ENCODE data around the gene RIMS3.
"Not testable (repeated sequence)": the region's sequence is repeated elsewhere in the genome, so short reads cannot be mapped to it uniquely, and the experiment has no call there.

RIMS3 gene

GRCh38 chr1:40607921-40608320, 57.6 kb downstream of the RIMS3 start:
- Mint-ChIP-seq H3K4me1 (no peaks in the 10 kb centered on the region), H3K27me3 (no peaks in the 10 kb centered on the region), H3K9me3 (no peaks in the 10 kb centered on the region), H3K4me3 (no peak overlapping the region), H3K36me3 (no peaks in the 10 kb centered on the region), H3K27ac (no peak overlapping the region)

- peaks cover 2% of the 10 kb centered on the region for H3K27me3 Mint-ChIP-seq
- no peaks in the 10 kb centered on the region for H3K4me1 Mint-ChIP-seq
- no peak overlapping the region for H3K27ac Mint-ChIP-seq
- H3K36me3 Mint-ChIP-seq: no peaks in the 10 kb centered on the region
- H3K4me3 Mint-ChIP-seq: no peak overlapping the region
- H3K9me3 Mint-ChIP-seq: no peaks in the 10 kb centered on the region
These were observed 58.5 kb downstream of the RIMS3 start for GRCh38 chr1:40606978-40607377.

- Mint-ChIP-seq H3K4me1 (no peaks in the 10 kb centered on the region), H3K27ac (no peak overlapping the region), H3K36me3 (no peaks in the 10 kb centered on the region)
These were observed 59.3 kb downstream of the RIMS3 start for GRCh38 chr1:40606194-40606593.

GRCh38 chr1:40599926-40600325, 65.6 kb downstream of the RIMS3 start:
- H3K9me3 Mint-ChIP-seq: no peaks in the 10 kb centered on the region
- H3K36me3 Mint-ChIP-seq: no peaks in the 10 kb centered on the region
- no peak overlapping the region for H3K27ac Mint-ChIP-seq
- H3K27me3 Mint-ChIP-seq: peaks cover 5% of the 10 kb centered on the region
- H3K4me3 Mint-ChIP-seq: no peak overlapping the region
- no peaks in the 10 kb centered on the region for H3K4me1 Mint-ChIP-seq

More at GRCh38 chr1:40606194-40606593, 59.3 kb downstream of the RIMS3 start:
- H3K4me3 Mint-ChIP-seq: no peak overlapping the region
- H3K9me3 Mint-ChIP-seq: no peaks in the 10 kb centered on the region
- peaks cover 5% of the 10 kb centered on the region for H3K27me3 Mint-ChIP-seq

- H3K27me3 Mint-ChIP-seq: peaks cover 2% of the 10 kb centered on the region
- H3K4me3 Mint-ChIP-seq: no peak overlapping the region
- H3K27ac Mint-ChIP-seq: no peak overlapping the region
- no peaks in the 10 kb centered on the region for H3K36me3 Mint-ChIP-seq
- H3K9me3 Mint-ChIP-seq: no peaks in the 10 kb centered on the region
- peaks cover 10% of the 10 kb centered on the region for H3K4me1 Mint-ChIP-seq
These were observed 69.9 kb downstream of the RIMS3 start for GRCh38 chr1:40595623-40596022.

GRCh38 chr1:40594187-40594531, 71.3 kb downstream of the RIMS3 start:
- peaks cover 11% of the 10 kb centered on the region for H3K4me1 Mint-ChIP-seq
- H3K27me3 Mint-ChIP-seq: peaks cover 2% of the 10 kb centered on the region
- H3K9me3 Mint-ChIP-seq: no peaks in the 10 kb centered on the region
- H3K4me3 Mint-ChIP-seq: no peak overlapping the region
- H3K36me3 Mint-ChIP-seq: no peaks in the 10 kb centered on the region
- no peak overlapping the region for H3K27ac Mint-ChIP-seq

- Mint-ChIP-seq H3K27me3 (peaks cover 2% of the 10 kb centered on the region), H3K4me1 (peaks cover 11% of the 10 kb centered on the region), H3K9me3 (no peaks in the 10 kb centered on the region), H3K27ac (no peak overlapping the region), H3K36me3 (no peaks in the 10 kb centered on the region), H3K4me3 (no peak overlapping the region)
These were observed 71.9 kb downstream of the RIMS3 start for GRCh38 chr1:40593449-40594186.

GRCh38 chr1:40592107-40592803, 73.2 kb downstream of the RIMS3 start:
- Mint-ChIP-seq H3K4me3 (no peak overlapping the region), H3K36me3 (no peaks in the 10 kb centered on the region), H3K27ac (no peak overlapping the region), H3K27me3 (peaks cover 2% of the 10 kb centered on the region), H3K4me1 (peaks cover 11% of the 10 kb centered on the region), H3K9me3 (no peaks in the 10 kb centered on the region)

- Mint-ChIP-seq H3K27me3 (peaks cover 2% of the 10 kb centered on the region), H3K9me3 (no peaks in the 10 kb centered on the region), H3K4me3 (no peak overlapping the region), H3K4me1 (peaks cover 7% of the 10 kb centered on the region), H3K36me3 (no peaks in the 10 kb centered on the region), H3K27ac (no peak overlapping the region)
These were observed 76.9 kb downstream of the RIMS3 start for GRCh38 chr1:40588586-40588985.

GRCh38 chr1:40583980-40584379, 81.5 kb downstream of the RIMS3 start:
- H3K27ac Mint-ChIP-seq: no peak overlapping the region
- no peaks in the 10 kb centered on the region for H3K9me3 Mint-ChIP-seq
- H3K27me3 Mint-ChIP-seq: no peaks in the 10 kb centered on the region

GRCh38 chr1:40582116-40582515, 83.4 kb downstream of the RIMS3 start:
- Mint-ChIP-seq H3K9me3 (no peaks in the 10 kb centered on the region), H3K27me3 (no peaks in the 10 kb centered on the region), H3K27ac (no peak overlapping the region), H3K4me1 (no peaks in the 10 kb centered on the region), H3K36me3 (no peaks in the 10 kb centered on the region), H3K4me3 (no peak overlapping the region)

More at GRCh38 chr1:40583980-40584379, 81.5 kb downstream of the RIMS3 start:
- H3K4me3 Mint-ChIP-seq: no peak overlapping the region
- no peaks in the 10 kb centered on the region for H3K4me1 Mint-ChIP-seq
- H3K36me3 Mint-ChIP-seq: no peaks in the 10 kb centered on the region

- Mint-ChIP-seq H3K27ac (no peak overlapping the region), H3K4me3 (no peak overlapping the region), H3K4me1 (no peaks in the 10 kb centered on the region), H3K27me3 (no peaks in the 10 kb centered on the region), H3K36me3 (no peaks in the 10 kb centered on the region), H3K9me3 (no peaks in the 10 kb centered on the region)
These were observed 90.1 kb downstream of the RIMS3 start for GRCh38 chr1:40575336-40575735.

GRCh38 chr1:40574805-40575204, 90.7 kb downstream of the RIMS3 start:
- not testable (repeated sequence) for H3K9me3 Mint-ChIP-seq, H3K4me3 Mint-ChIP-seq, H3K27me3 Mint-ChIP-seq

More at GRCh38 chr1:40574805-40575204, 90.7 kb downstream of the RIMS3 start:
- not testable (repeated sequence) for H3K27ac Mint-ChIP-seq, H3K4me1 Mint-ChIP-seq, H3K36me3 Mint-ChIP-seq

All from activated naive CD4-positive, alpha-beta T cell treated with anti-CD3 and anti-CD28 coated beads, Interleukin-2, amount 50 U/mL, for 24 hours (primary cell).